ENCODE measurements around the gene TSHZ2.

- TF ChIP-seq POLR2AphosphoS5 (IDR thresholded peaks at IDR 0.05; ENCODE audit: low read depth, low read length) (no peak), POLR2A (IDR thresholded peaks at IDR 0.05; ENCODE audit: low read depth, low read length) (no peak)
Observed at GRCh38 chr20:53497246-53497645, 525.1 kb downstream of the TSHZ2 start.

Data from GM12892 (cell line).